Spinal cord (tissue), 10 donors: ENCODE measurements around the gene EPB41L4B. TPM values are rescaled to one million over a fixed set of nuclear protein-coding genes. Genes with fewer than 3 reads are reported as not detected.

Experiments used
- DNase-seq, 6 donors: peaks; one replicate each; pipeline versions ENCODE4 v3.0.0 to v3.0.0-alpha.2; 2013 to 2015; ENCODE audit warnings: low spot score in 6 of 6, low read depth in 4 of 6
- H3K27ac ChIP-seq: one replicate; pipeline ENCODE4 v1.5.1; 2013; ENCODE audit warnings: low read depth, low read length, control low read depth
- H3K27me3 ChIP-seq: one replicate; pipeline ENCODE4 v1.6.1; 2013; ENCODE audit warnings: low read length; ENCODE audit not compliant: control insufficient read depth, insufficient read depth
- H3K36me3 ChIP-seq: one replicate; pipeline ENCODE4 v1.6.1; 2013; ENCODE audit warnings: low read length; ENCODE audit not compliant: control insufficient read depth, insufficient read depth
- H3K4me1 ChIP-seq: one replicate; pipeline ENCODE4 v1.6.1; 2013; ENCODE audit warnings: low read length; ENCODE audit not compliant: control insufficient read depth, insufficient read depth
- H3K4me3 ChIP-seq: one replicate; pipeline ENCODE4 v1.5.1; 2013; ENCODE audit warnings: low read depth, low read length, control low read depth
- H3K9me3 ChIP-seq: one replicate; pipeline ENCODE4 v1.6.1; 2013; ENCODE audit warnings: low read length; ENCODE audit not compliant: control insufficient read depth, insufficient read depth
- WGBS: methylation state at CpG from one replicate; pipeline ENCODE4 v1.1.5; 2013; ENCODE audit warnings: missing lambda C conversion rate; ENCODE audit not compliant: insufficient coverage; 5-methylcytosine and 5-hydroxymethylcytosine counted together
- polyA plus RNA-seq, 2 donors: library from polyadenylated mRNA; unstranded; fragments of 120-200 nt; gene quantifications; one replicate each; pipeline ENCODE4 v1.2.1, GENCODE V29; 2013; ENCODE audit not compliant: insufficient read length in 2 of 2
- total RNA-seq, 2 donors: library from RNA; depleted of rRNA in 1 of 2; stranded (reverse); fragments of 120-200 nt in 1 of 2; fragments of >200 nt in 1 of 2; gene quantifications; one replicate each; pipeline versions ENCODE4 v1.2.3 to v1.2.4, GENCODE V29; 2013 to 2014
- donor health status: healthy.

Gene EPB41L4B
- total and polyA plus RNA-seq, 4 donors = 12.2 to 42.8 (median 30.6) TPM

GRCh38 chr9:109252291-109252690 lies 68.6 kb downstream of the EPB41L4B start:
- no peak for DNase-seq
- H3K9me3 ChIP-seq = no peaks in the 10 kb centered on the region
- peaks cover 14% of the 10 kb centered on the region for H3K4me1 ChIP-seq
- no peak overlapping the region for H3K4me3 ChIP-seq
- WGBS = 97% methylated on average over 4 of the region's 7 CpGs
- H3K36me3 ChIP-seq = peaks cover 31% of the 10 kb centered on the region
- no peak overlapping the region for H3K27ac ChIP-seq
- no peaks in the 10 kb centered on the region for H3K27me3 ChIP-seq

GRCh38 chr9:109251776-109252106 lies 69.1 kb downstream of the EPB41L4B start:
- peaks cover 27% of the 10 kb centered on the region for H3K36me3 ChIP-seq
- WGBS = 73% methylated on average over 5 of the region's 5 CpGs
- DNase-seq = no peak

GRCh38 chr9:109251080-109251775 lies 69.6 kb downstream of the EPB41L4B start:
- no peak overlapping the region for H3K4me3 ChIP-seq
- peak in 1 of 6 donors; percentile 61 for DNase-seq
- no peaks in the 10 kb centered on the region for H3K9me3 ChIP-seq
- peaks cover 14% of the 10 kb centered on the region for H3K4me1 ChIP-seq
- H3K27me3 ChIP-seq = no peaks in the 10 kb centered on the region
- H3K36me3 ChIP-seq = peaks cover 26% of the 10 kb centered on the region
- peak overlapping the region; percentile 36 for H3K27ac ChIP-seq
- WGBS = 72% methylated on average over 4 of the region's 10 CpGs

More at GRCh38 chr9:109251776-109252106, 69.1 kb downstream of the EPB41L4B start:
- Histone ChIP-seq H3K9me3 (no peaks in the 10 kb centered on the region), H3K27me3 (no peaks in the 10 kb centered on the region), H3K4me3 (no peak overlapping the region), H3K4me1 (peaks cover 14% of the 10 kb centered on the region), H3K27ac (peak overlapping the region; percentile 36)

- H3K36me3 ChIP-seq = peaks cover 26% of the 10 kb centered on the region
- no peaks in the 10 kb centered on the region for H3K27me3 ChIP-seq
- no peaks in the 10 kb centered on the region for H3K9me3 ChIP-seq
- DNase-seq = no peak
- H3K27ac ChIP-seq = no peak overlapping the region
- no CpG with 5 or more reads among the region's 3 CpGs for WGBS
- H3K4me1 ChIP-seq = peaks cover 14% of the 10 kb centered on the region
- no peak overlapping the region for H3K4me3 ChIP-seq
These were observed 70.1 kb downstream of the EPB41L4B start for GRCh38 chr9:109250771-109251079.

- Histone ChIP-seq H3K9me3 (no peaks in the 10 kb centered on the region), H3K27me3 (no peaks in the 10 kb centered on the region), H3K36me3 (peaks cover 23% of the 10 kb centered on the region), H3K4me1 (peaks cover 14% of the 10 kb centered on the region), H3K27ac (no peak overlapping the region), H3K4me3 (no peak overlapping the region)
- DNase-seq = no peak
- WGBS = 88% methylated on average over 9 of the region's 12 CpGs
These were observed 70.5 kb downstream of the EPB41L4B start for GRCh38 chr9:109250311-109250741.

- Histone ChIP-seq H3K36me3 (peaks cover 23% of the 10 kb centered on the region), H3K9me3 (no peaks in the 10 kb centered on the region), H3K27me3 (no peaks in the 10 kb centered on the region), H3K4me3 (no peak overlapping the region), H3K4me1 (peaks cover 19% of the 10 kb centered on the region), H3K27ac (no peak overlapping the region)
- WGBS = 77% methylated on average over 3 of the region's 5 CpGs
- peak in 1 of 6 donors; percentile 46 for DNase-seq
These were observed 71.2 kb downstream of the EPB41L4B start for GRCh38 chr9:109249615-109250014.

GRCh38 chr9:109248133-109248581 lies 72.7 kb downstream of the EPB41L4B start:
- H3K4me1 ChIP-seq = peaks cover 31% of the 10 kb centered on the region
- no peaks in the 10 kb centered on the region for H3K27me3 ChIP-seq
- H3K36me3 ChIP-seq = peaks cover 23% of the 10 kb centered on the region
- DNase-seq = no peak
- no peaks in the 10 kb centered on the region for H3K9me3 ChIP-seq
- H3K4me3 ChIP-seq = no peak overlapping the region
- WGBS = 79% methylated on average over 6 of the region's 7 CpGs
- H3K27ac ChIP-seq = no peak overlapping the region

GRCh38 chr9:109247228-109247627 lies 73.6 kb downstream of the EPB41L4B start:
- no peaks in the 10 kb centered on the region for H3K9me3 ChIP-seq
- H3K4me1 ChIP-seq = peaks cover 31% of the 10 kb centered on the region
- no peak for DNase-seq
- no peak overlapping the region for H3K27ac ChIP-seq
- H3K4me3 ChIP-seq = no peak overlapping the region
- H3K27me3 ChIP-seq = no peaks in the 10 kb centered on the region
- peaks cover 15% of the 10 kb centered on the region for H3K36me3 ChIP-seq

- H3K4me1 ChIP-seq = peaks cover 34% of the 10 kb centered on the region
- H3K27me3 ChIP-seq = no peaks in the 10 kb centered on the region
- no peak overlapping the region for H3K27ac ChIP-seq
- peaks cover 9% of the 10 kb centered on the region for H3K36me3 ChIP-seq
- H3K4me3 ChIP-seq = no peak overlapping the region
- DNase-seq = no peak
- WGBS = 90% methylated on average over 5 of the region's 6 CpGs
- H3K9me3 ChIP-seq = no peaks in the 10 kb centered on the region
These were observed 74.3 kb downstream of the EPB41L4B start for GRCh38 chr9:109246533-109246932.

GRCh38 chr9:109245310-109245897 lies 75.5 kb downstream of the EPB41L4B start:
- Histone ChIP-seq H3K27ac (no peak overlapping the region), H3K36me3 (peaks cover 9% of the 10 kb centered on the region), H3K9me3 (no peaks in the 10 kb centered on the region), H3K4me3 (no peak overlapping the region), H3K27me3 (no peaks in the 10 kb centered on the region), H3K4me1 (peaks cover 33% of the 10 kb centered on the region)
- WGBS = 58% methylated on average over 6 of the region's 6 CpGs
- no peak for DNase-seq
